DND-41 (cell line): Measurements from ENCODE around the gene KXD1.

ENCODE experiments used
- ATAC-seq: fragments of 200-7000 bp; cut with Tn5 transposase; 3 replicates; pipeline ENCODE4 v1.9.1; 2021; ENCODE audit warnings: low read depth; ENCODE audit not compliant: insufficient read depth
- DNase-seq: peaks from one replicate; pipeline ENCODE4 v3.0.0-alpha.2; 2020
- H2AFZ ChIP-seq: 2 replicates; pipeline ENCODE4 v1.6.0; 2012; ENCODE audit warnings: low read depth, low read length
- H3K27ac ChIP-seq: 2 replicates; pipeline ENCODE4 v1.5.1; 2012; ENCODE audit warnings: low read length, inconsistent platforms
- H3K27me3 ChIP-seq: fragments of 200-600 bp; sonication (generic); 2 replicates; pipeline ENCODE4 v1.6.0; 2012; ENCODE audit warnings: low read length, mild to moderate bottlenecking, inconsistent platforms; ENCODE audit not compliant: insufficient read depth, poor library complexity
- H3K36me3 ChIP-seq: 2 replicates; pipeline ENCODE4 v1.5.1; 2012; ENCODE audit warnings: low read length, inconsistent platforms; ENCODE audit not compliant: insufficient read depth
- H3K4me1 ChIP-seq: 2 replicates; pipeline ENCODE4 v1.5.1; 2012; ENCODE audit warnings: mild to moderate bottlenecking, low read length; ENCODE audit not compliant: insufficient read depth
- H3K4me2 ChIP-seq: 2 replicates; pipeline ENCODE4 v1.6.0; 2012; ENCODE audit warnings: mild to moderate bottlenecking, moderate library complexity, low read length, inconsistent platforms; ENCODE audit not compliant: insufficient read depth
- H3K4me3 ChIP-seq, 2 experiments: fragments of 200-600 bp in 1 of 2; shearing (Covaris generic) in 1 of 2; 2 replicates each; pipeline ENCODE4 v1.5.1; 2012 to 2016; ENCODE audit warnings: inconsistent platforms in 2 of 2, low read length in 2 of 2, mild to moderate bottlenecking in 2 of 2, low read depth in 1 of 2, moderate library complexity in 1 of 2
- H3K79me2 ChIP-seq: 2 replicates; pipeline ENCODE4 v1.6.0; 2012; ENCODE audit warnings: low read length, inconsistent platforms; ENCODE audit not compliant: insufficient read depth
- H3K9ac ChIP-seq: 2 replicates; pipeline ENCODE4 v1.6.0; 2012; ENCODE audit warnings: low read depth, mild to moderate bottlenecking, inconsistent platforms, low read length, moderate library complexity
- H3K9me3 ChIP-seq: 2 replicates; pipeline ENCODE4 v1.5.1; 2012; ENCODE audit warnings: low read length, moderate library complexity, mild to moderate bottlenecking, inconsistent platforms; ENCODE audit not compliant: insufficient read depth, severe bottlenecking
- H4K20me1 ChIP-seq: 2 replicates; pipeline ENCODE4 v1.6.0; 2012; ENCODE audit warnings: low read length; ENCODE audit not compliant: insufficient read depth
- EZH2 ChIP-seq: IDR thresholded peaks from 3 replicates; pipeline ENCODE4 v1.6.1; 2012; ENCODE audit warnings: borderline replicate concordance, low read depth, mild to moderate bottlenecking, moderate library complexity, low read length, inconsistent platforms; ENCODE audit not compliant: severe bottlenecking
- TF ChIP-seq, protein P1 (sequence below): IDR thresholded peaks from 2 replicates; pipeline ENCODE4 v1.5.1; 2012; ENCODE audit warnings: borderline replicate concordance, low read length, moderate library complexity, mild to moderate bottlenecking; ENCODE audit not compliant: poor library complexity, severe bottlenecking; ENCODE audit errors: extremely low read depth

The KXD1 gene

DNA sequence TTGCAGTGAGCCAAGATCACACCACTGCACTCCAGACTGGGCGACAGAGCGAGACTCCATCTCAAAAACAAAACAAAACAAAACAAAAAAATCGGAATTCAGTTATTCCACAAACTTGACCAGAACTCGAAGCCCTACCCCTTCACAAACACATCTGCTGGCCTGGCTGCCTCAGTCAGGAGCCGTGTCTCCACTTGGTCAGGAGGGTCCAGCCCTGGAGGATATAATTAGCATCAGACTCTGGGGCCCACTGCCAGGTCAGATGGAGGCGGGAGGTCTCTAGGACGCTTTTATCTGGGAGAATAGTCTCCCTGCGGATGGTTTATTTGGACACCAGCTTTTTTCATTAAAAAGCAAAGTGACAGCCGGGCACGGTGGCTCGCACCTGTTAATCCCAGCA lies 43.8 kb upstream of the KXD1 start:
- H3K4me1 ChIP-seq = no peaks in the 10 kb centered on the region
- no peak overlapping the region for H3K27ac ChIP-seq
- no peak for TF ChIP-seq EZH2
- TF ChIP-seq, protein P1, sequence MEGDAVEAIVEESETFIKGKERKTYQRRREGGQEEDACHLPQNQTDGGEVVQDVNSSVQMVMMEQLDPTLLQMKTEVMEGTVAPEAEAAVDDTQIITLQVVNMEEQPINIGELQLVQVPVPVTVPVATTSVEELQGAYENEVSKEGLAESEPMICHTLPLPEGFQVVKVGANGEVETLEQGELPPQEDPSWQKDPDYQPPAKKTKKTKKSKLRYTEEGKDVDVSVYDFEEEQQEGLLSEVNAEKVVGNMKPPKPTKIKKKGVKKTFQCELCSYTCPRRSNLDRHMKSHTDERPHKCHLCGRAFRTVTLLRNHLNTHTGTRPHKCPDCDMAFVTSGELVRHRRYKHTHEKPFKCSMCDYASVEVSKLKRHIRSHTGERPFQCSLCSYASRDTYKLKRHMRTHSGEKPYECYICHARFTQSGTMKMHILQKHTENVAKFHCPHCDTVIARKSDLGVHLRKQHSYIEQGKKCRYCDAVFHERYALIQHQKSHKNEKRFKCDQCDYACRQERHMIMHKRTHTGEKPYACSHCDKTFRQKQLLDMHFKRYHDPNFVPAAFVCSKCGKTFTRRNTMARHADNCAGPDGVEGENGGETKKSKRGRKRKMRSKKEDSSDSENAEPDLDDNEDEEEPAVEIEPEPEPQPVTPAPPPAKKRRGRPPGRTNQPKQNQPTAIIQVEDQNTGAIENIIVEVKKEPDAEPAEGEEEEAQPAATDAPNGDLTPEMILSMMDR = no peak
- H3K36me3 ChIP-seq = no peaks in the 10 kb centered on the region
- no peaks in the 10 kb centered on the region for H3K9me3 ChIP-seq
- H3K9ac ChIP-seq = no peak overlapping the region
- H3K79me2 ChIP-seq = peaks cover 90% of the 10 kb centered on the region
- peaks cover 63% of the 10 kb centered on the region for H4K20me1 ChIP-seq
- ATAC-seq (no peak), DNase-seq (no peak)
- no peak overlapping the region for H2AFZ ChIP-seq
- no peak overlapping the region for H3K4me2 ChIP-seq
- no peaks in the 10 kb centered on the region for H3K27me3 ChIP-seq
- H3K4me3 ChIP-seq = no peak overlapping the region

DNA sequence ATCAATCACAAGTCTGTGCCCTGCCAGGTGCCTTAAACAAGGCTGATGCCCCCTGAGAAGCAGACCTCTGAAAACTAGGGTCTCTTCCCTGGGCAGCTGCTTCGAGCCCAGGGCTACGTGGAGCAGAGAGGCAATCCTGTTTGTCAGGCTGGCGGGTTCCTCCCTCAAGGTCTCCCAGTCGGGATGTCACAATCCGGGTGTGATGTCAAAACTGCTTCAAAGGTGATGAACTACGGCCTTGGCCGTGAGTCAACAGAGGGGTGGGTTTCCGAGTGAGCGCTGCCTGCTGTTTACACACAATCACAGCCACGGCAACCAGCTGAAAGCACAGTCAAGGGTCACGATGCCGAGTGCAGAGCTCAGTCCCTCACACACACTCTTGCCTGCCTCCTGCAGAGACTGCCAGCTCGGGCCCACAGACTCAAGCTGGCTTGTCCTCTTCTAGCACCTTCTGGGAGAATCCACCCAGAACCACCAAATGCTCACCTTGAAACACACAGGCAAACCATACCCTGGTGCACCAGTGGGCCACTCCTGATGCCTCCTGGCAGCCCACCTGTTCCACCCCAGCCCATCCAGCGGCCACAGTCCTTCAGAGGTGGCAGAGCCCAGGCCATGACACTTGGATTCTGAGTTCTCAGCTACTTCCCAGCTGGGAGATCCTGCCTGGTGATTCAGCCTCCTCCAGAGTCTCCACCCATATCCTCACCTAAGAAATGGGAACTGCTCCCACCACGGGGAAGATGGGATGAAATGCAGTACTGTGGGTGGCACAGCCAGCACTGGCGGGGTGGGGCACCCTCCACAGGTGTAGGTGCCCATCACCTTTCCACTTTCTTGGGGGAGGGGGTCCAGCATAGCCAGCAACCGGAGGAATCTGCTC lies 42.6 kb upstream of the KXD1 start:
- H3K27me3 ChIP-seq = no peaks in the 10 kb centered on the region
- H3K4me1 ChIP-seq = peaks cover 8% of the 10 kb centered on the region

DNA sequence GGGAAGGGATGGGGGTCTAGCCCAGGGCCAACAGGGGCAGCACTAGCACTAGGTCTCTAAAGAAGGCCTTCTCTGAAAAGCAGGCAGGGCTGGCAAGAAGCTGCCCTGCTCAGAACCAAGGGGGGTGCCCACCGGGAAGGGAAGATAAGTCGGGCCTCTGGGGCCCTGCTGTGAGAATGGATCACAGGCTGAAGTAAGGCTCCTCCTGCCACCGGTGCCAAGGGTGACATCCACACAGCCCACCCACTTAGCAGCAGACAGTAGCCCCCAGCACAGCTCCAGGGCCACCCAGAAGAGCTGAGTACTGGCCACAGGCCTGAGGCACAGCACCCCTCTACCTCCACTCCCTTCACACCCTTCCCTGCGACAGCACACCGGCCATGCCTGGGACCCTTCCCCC lies 41.7 kb upstream of the KXD1 start:
- peaks cover 92% of the 10 kb centered on the region for H3K79me2 ChIP-seq
- no peaks in the 10 kb centered on the region for H3K36me3 ChIP-seq
- TF ChIP-seq EZH2 = no peak
- H3K4me3 ChIP-seq = no peak overlapping the region
- no peak overlapping the region; the same call in none of the 2 replicates for H3K27ac ChIP-seq
- peaks cover 55% of the 10 kb centered on the region for H4K20me1 ChIP-seq
- no peaks in the 10 kb centered on the region for H3K27me3 ChIP-seq
- H3K9ac ChIP-seq = no peak overlapping the region
- no peak for DNase-seq
- no peaks in the 10 kb centered on the region for H3K9me3 ChIP-seq
- H3K4me2 ChIP-seq = no peak overlapping the region
- ATAC-seq = no peak
- peaks cover 16% of the 10 kb centered on the region for H3K4me1 ChIP-seq
- no peak overlapping the region for H2AFZ ChIP-seq

More for the DNA sequence above, 42.6 kb upstream of the KXD1 start:
- Histone ChIP-seq H3K36me3 (no peaks in the 10 kb centered on the region), H4K20me1 (peaks cover 56% of the 10 kb centered on the region), H3K79me2 (peaks cover 91% of the 10 kb centered on the region), H3K9ac (no peak overlapping the region), H2AFZ (no peak overlapping the region), H3K4me3 (no peak overlapping the region), H3K27ac (no peak overlapping the region), H3K9me3 (no peaks in the 10 kb centered on the region), H3K4me2 (no peak overlapping the region)
- no peak for DNase-seq
- TF ChIP-seq, protein P1 = no peak
- no peak for TF ChIP-seq EZH2
- no peak; the same call in 2 of the 3 replicates for ATAC-seq

DNA sequence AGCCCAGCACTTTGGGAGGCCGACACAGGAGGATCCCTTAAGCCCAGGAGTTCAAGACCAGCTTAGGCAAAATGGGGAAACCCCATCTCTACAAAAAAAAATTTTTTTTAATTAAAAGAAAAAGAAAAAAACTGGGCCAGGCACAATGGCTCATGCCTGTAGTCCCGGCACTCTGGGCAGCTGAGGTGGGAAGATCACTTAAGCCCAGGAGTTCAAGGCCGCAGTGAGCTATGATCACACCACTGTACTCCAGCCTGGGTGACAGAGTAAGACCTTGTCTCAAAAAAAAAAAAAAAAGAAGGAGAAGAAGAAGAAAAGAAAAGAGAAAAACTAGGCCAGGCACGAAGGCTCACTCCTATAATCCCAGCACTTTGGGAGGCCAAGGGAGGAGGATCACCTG lies 40.1 kb upstream of the KXD1 start:
- H3K27me3 ChIP-seq = no peaks in the 10 kb centered on the region
- no peak overlapping the region for H2AFZ ChIP-seq
- peaks cover 87% of the 10 kb centered on the region for H3K79me2 ChIP-seq
- ATAC-seq (no peak), DNase-seq (no peak)
- no peak for TF ChIP-seq EZH2
- TF ChIP-seq, protein P1 = no peak
- peaks cover 53% of the 10 kb centered on the region for H4K20me1 ChIP-seq
- H3K27ac ChIP-seq = no peak overlapping the region
- H3K9me3 ChIP-seq = no peaks in the 10 kb centered on the region
- H3K4me2 ChIP-seq = no peak overlapping the region
- H3K9ac ChIP-seq = no peak overlapping the region
- peaks cover 18% of the 10 kb centered on the region for H3K4me1 ChIP-seq
- H3K4me3 ChIP-seq = no peak overlapping the region
- H3K36me3 ChIP-seq = no peaks in the 10 kb centered on the region; the same call in 1 of the 2 replicates
